GM20000 (cell line): ENCODE data around the gene RNF145.
"Not testable (repeated sequence)": the region's sequence is repeated elsewhere in the genome, so short reads cannot be mapped to it uniquely, and the experiment has no call there.

Experiments used
- DNase-seq: peaks from one replicate; pipeline ENCODE4 v3.0.0; 2012; ENCODE audit warnings: low spot score
- TF ChIP-seq, protein P1 (sequence below): IDR thresholded peaks from 2 replicates; pipeline ENCODE4 v1.5.1; 2012; ENCODE audit warnings: mild to moderate bottlenecking, control low read depth; ENCODE audit errors: extremely low read depth, missing control alignments

The RNF145 gene

GRCh38 chr5:159155960-159156359 lies 53.4 kb downstream of the RNF145 start:
- TF ChIP-seq, protein P1, sequence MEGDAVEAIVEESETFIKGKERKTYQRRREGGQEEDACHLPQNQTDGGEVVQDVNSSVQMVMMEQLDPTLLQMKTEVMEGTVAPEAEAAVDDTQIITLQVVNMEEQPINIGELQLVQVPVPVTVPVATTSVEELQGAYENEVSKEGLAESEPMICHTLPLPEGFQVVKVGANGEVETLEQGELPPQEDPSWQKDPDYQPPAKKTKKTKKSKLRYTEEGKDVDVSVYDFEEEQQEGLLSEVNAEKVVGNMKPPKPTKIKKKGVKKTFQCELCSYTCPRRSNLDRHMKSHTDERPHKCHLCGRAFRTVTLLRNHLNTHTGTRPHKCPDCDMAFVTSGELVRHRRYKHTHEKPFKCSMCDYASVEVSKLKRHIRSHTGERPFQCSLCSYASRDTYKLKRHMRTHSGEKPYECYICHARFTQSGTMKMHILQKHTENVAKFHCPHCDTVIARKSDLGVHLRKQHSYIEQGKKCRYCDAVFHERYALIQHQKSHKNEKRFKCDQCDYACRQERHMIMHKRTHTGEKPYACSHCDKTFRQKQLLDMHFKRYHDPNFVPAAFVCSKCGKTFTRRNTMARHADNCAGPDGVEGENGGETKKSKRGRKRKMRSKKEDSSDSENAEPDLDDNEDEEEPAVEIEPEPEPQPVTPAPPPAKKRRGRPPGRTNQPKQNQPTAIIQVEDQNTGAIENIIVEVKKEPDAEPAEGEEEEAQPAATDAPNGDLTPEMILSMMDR, result no peak
- peak; percentile 12 for DNase-seq

GRCh38 chr5:159152876-159153275 lies 56.5 kb downstream of the RNF145 start:
- TF ChIP-seq, protein P1, result no peak
- no peak for DNase-seq

- TF ChIP-seq, protein P1, result no peak
- no peak for DNase-seq
Observed at GRCh38 chr5:159149085-159149484, 60.3 kb downstream of the RNF145 start.

GRCh38 chr5:159147976-159148375 lies 61.4 kb downstream of the RNF145 start:
- DNase-seq, result no peak
- TF ChIP-seq, protein P1, result no peak

- no peak for DNase-seq
Observed at GRCh38 chr5:159146839-159147238, 62.5 kb downstream of the RNF145 start.

GRCh38 chr5:159145160-159145559 lies 64.2 kb downstream of the RNF145 start:
- DNase-seq, result not testable (repeated sequence)

More at GRCh38 chr5:159146839-159147238, 62.5 kb downstream of the RNF145 start:
- TF ChIP-seq, protein P1, result no peak

DNA sequence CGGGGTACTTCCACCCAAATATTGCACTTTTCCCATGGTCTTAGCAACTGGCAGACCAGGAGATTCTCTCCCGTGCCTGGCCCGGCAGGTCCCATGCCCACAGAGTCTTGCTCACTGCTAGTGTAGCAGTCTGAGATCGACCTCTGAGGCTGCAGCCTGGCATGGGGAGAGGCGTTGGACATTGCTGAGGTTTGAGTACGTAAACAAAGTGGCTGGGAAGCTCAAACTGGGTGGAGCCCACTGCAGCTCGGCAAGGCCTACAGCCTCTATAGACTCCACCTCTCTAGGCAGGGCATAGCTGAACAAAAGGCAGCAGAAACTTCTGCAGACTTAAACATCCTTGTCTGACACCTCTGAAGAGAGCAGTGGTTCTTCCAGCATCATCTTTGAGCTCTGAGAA lies 69.6 kb downstream of the RNF145 start:
- TF ChIP-seq, protein P1, result no peak
- no peak for DNase-seq

- TF ChIP-seq, protein P1, result no peak
- no peak for DNase-seq
Observed at GRCh38 chr5:159135896-159136531, 73.3 kb downstream of the RNF145 start.
